GM12878 (cell line): ENCODE data around the gene PALLD. TPM values are rescaled to one million over a fixed set of nuclear protein-coding genes. Genes with fewer than 3 reads are reported as not detected.

ENCODE experiments used
- ATAC-seq: fragments of 200-7000 bp; cut with Tn5 transposase; 3 replicates; pipeline ENCODE4 v1.9.1; 2020; ENCODE audit warnings: mild to moderate bottlenecking, moderate library complexity
- BruUV-seq: library from RNA; stranded (reverse); fragments of 400-500 nt; replicated peaks from 2 replicates; lab custom pipeline; 2021; lab: Mats Ljungman, UMichigan
- CTCF ChIA-PET: fragments of 300-600 bp; sonication (Branson Sonifier 250); formaldehyde crosslinking; extraction: SDS; loops from one replicate; lab custom pipeline; 2021; ENCODE audit warnings: inconsistent platforms; lab: Yijun Ruan, JAX
- POLR2A ChIA-PET: fragments of 350-600 bp; formaldehyde crosslinking; extraction: SDS; loops from one replicate; lab custom pipeline; 2021; ENCODE audit warnings: inconsistent platforms; lab: Charles Lee
- RAD21 ChIA-PET: fragments of 300-600 bp; sonication (Branson Sonifier 250); formaldehyde crosslinking; loops from one replicate; lab custom pipeline; 2023; ENCODE audit warnings: antibody characterized with exemption; ENCODE audit not compliant: unreplicated experiment; lab: Charles Lee
- SMC1A ChIA-PET: fragments of 300-600 bp; sonication (Branson Sonifier 250); formaldehyde crosslinking; loops from one replicate; lab custom pipeline; 2023; ENCODE audit not compliant: unreplicated experiment, uncharacterized antibody; lab: Charles Lee
- DNase-seq: peaks from one replicate; pipeline ENCODE4 v3.0.0-alpha.2; 2011; ENCODE audit warnings: low read depth, low spot score
- FAIRE-seq: peaks from 3 replicates; lab custom pipeline; 2011; peaks lifted over from hg19 to GRCh38; lab: Jason Lieb, UNC
- H2AFZ ChIP-seq: 2 replicates; pipeline ENCODE4 v1.6.0; 2011; ENCODE audit warnings: low read depth, low read length, control low read depth; ENCODE audit not compliant: control insufficient read depth
- H3K27ac ChIP-seq: 2 replicates; pipeline ENCODE4 v1.5.1; 2011; ENCODE audit warnings: control low read depth; ENCODE audit not compliant: control insufficient read depth, insufficient read depth
- H3K27me3 ChIP-seq, 2 experiments: replicated peaks in 1 of 2; 2 replicates each; pipeline versions ENCODE4 v1.6.0 to v1.6.1; 2011; ENCODE audit warnings: low read length in 1 of 2; ENCODE audit not compliant: control insufficient read depth in 2 of 2, insufficient read depth in 2 of 2
- H3K36me3 ChIP-seq, 2 experiments: 2 replicates each; pipeline ENCODE4 v1.5.1; 2011; ENCODE audit warnings: low read length in 1 of 2; ENCODE audit not compliant: control insufficient read depth in 2 of 2, insufficient read depth in 2 of 2
- H3K4me1 ChIP-seq: 2 replicates; pipeline ENCODE4 v1.6.1; 2011; ENCODE audit warnings: mild to moderate bottlenecking, low read length, moderate library complexity, mixed read lengths; ENCODE audit not compliant: control insufficient read depth, insufficient read depth
- H3K4me2 ChIP-seq: 2 replicates; pipeline ENCODE4 v1.6.0; 2011; ENCODE audit warnings: control low read depth; ENCODE audit not compliant: control insufficient read depth, insufficient read depth
- H3K4me3 ChIP-seq: fragments of 200-600 bp; sonication (generic); 2 replicates; pipeline ENCODE4 v1.5.1; 2016
- H3K79me2 ChIP-seq: 2 replicates; pipeline ENCODE4 v1.6.0; 2011; ENCODE audit warnings: low read length; ENCODE audit not compliant: control insufficient read depth, insufficient read depth
- H3K9ac ChIP-seq: 2 replicates; pipeline ENCODE4 v1.8.0; 2011; ENCODE audit warnings: low read length, control low read depth, mixed read lengths; ENCODE audit not compliant: control insufficient read depth, insufficient read depth
- H3K9me3 ChIP-seq: replicated peaks from 3 replicates; pipeline ENCODE4 v1.5.1; 2011; ENCODE audit warnings: mild to moderate bottlenecking, low read length; ENCODE audit not compliant: control insufficient read depth, insufficient read depth
- H4K20me1 ChIP-seq: 2 replicates; pipeline ENCODE4 v1.6.0; 2011; ENCODE audit not compliant: control insufficient read depth, insufficient read depth
- ATF7 ChIP-seq: fragments of 450-650 bp; IDR thresholded peaks from 2 replicates; pipeline ENCODE4 v1.6.1; 2016; ENCODE audit warnings: low read depth, mild to moderate bottlenecking
- ETV6 ChIP-seq, 2 experiments: fragments of 450-650 bp in 1 of 2; IDR thresholded peaks in 1 of 2; conservative IDR thresholded peaks in 1 of 2; 2 replicates each; pipeline ENCODE4 v1.6.1; 2014; ENCODE audit warnings: antibody characterized with exemption in 1 of 2, borderline replicate concordance in 1 of 2, low read depth in 1 of 2, mild to moderate bottlenecking in 1 of 2, moderate library complexity in 1 of 2
- GABPA ChIP-seq: IDR thresholded peaks from 2 replicates; pipeline ENCODE4 v1.6.1; 2014; ENCODE audit warnings: antibody characterized with exemption, low read depth, mild to moderate bottlenecking, inconsistent platforms
- PKNOX1 ChIP-seq: fragments of 450-650 bp; IDR thresholded peaks from 2 replicates; pipeline ENCODE4 v1.6.1; 2016; ENCODE audit warnings: mild to moderate bottlenecking
- RBBP5 ChIP-seq: fragments of 200-600 bp; sonication (generic); conservative IDR thresholded peaks from 2 replicates; pipeline ENCODE4 v1.6.1; 2016
- REST ChIP-seq: IDR thresholded peaks from 2 replicates; pipeline ENCODE4 v1.6.1; 2012; ENCODE audit warnings: mild to moderate bottlenecking, low read depth, low read length
- SREBF1 ChIP-seq: IDR thresholded peaks from 2 replicates; pipeline ENCODE4 v1.6.1; 2012; ENCODE audit warnings: mild to moderate bottlenecking, low read length
- TCF3 ChIP-seq: IDR thresholded peaks from 2 replicates; pipeline ENCODE4 v1.6.1; 2012; ENCODE audit warnings: low read depth, mild to moderate bottlenecking, low read length, borderline replicate concordance; ENCODE audit not compliant: insufficient read depth
- YY1 ChIP-seq: IDR thresholded peaks from 2 replicates; pipeline ENCODE4 v1.6.1; 2011; ENCODE audit warnings: low read depth, mild to moderate bottlenecking, low read length
- WGBS: methylation state at CpG from one replicate; pipeline ENCODE4 v1.1.6; 2016; ENCODE audit warnings: low lambda C conversion rate; ENCODE audit not compliant: insufficient replicate concordance, insufficient coverage; ENCODE audit errors: missing lambda C conversion rate; 5-methylcytosine and 5-hydroxymethylcytosine counted together
- in situ Hi-C: fragments of 300-500 bp; cut with MboI; formaldehyde crosslinking; loops from 9 replicates; pipeline ENCODE4 v1.14.3; 2018; ENCODE audit warnings: mixed read lengths
- intact Hi-C: fragments of 100-400 bp; cut with micrococcal nuclease; formaldehyde crosslinking; loops from one replicate; pipeline ENCODE4 v1.14.2; 2022; ENCODE audit not compliant: unreplicated experiment
- polyA plus RNA-seq, 11 experiments: library from polyadenylated mRNA; depleted of rRNA in 4 of 11; unstranded in 6 of 11; stranded (reverse) in 5 of 11; fragments of >200 nt; fragmentation: Nextera tagmentation in 4 of 11; fragmentation: Illumina TruSeq in 1 of 11; extraction: Ambion mirVana in 4 of 11; extraction: Trizol in 1 of 11; gene quantifications; 1 replicate in 1 of 11; 2 replicates in 10 of 11; pipeline versions ENCODE4 v1.2.1 to v1.2.3, GENCODE V29; 2011 to 2016; ENCODE audit warnings: inconsistent platforms in 2 of 11, missing spikeins in 2 of 11, low read depth in 1 of 11
- total RNA-seq, 4 experiments: library from RNA; depleted of rRNA in 3 of 4; stranded (reverse); fragments of >200 nt in 3 of 4; fragmentation: Illumina TruSeq in 1 of 4; extraction: Trizol in 1 of 4; gene quantifications; 2 replicates each; pipeline versions ENCODE4 v1.2.1 to v1.2.3, GENCODE V29; 2013 to 2021

Gene PALLD
- total and polyA plus RNA-seq, 10 of the 15 experiments (the other 5 are each of a cell fraction or from before 2014, with no cell fraction given) = 1.0 to 7.7 (median 1.7) TPM

GRCh38 chr4:168480931-168481611, 15.8 kb upstream of the PALLD start:
- peak overlapping the region; percentile 86; the same call in 1 of the 2 replicates for H3K4me3 ChIP-seq

GRCh38 chr4:168483811-168484210, 13.0 kb upstream of the PALLD start:
- ATAC-seq = no peak
- ChIA-PET RAD21 (no interaction called here), SMC1A (no interaction called here), POLR2A (no interaction called here), CTCF (interaction anchor here (0.6 kb wide), 1 partner anchor 29 kb away, joined by 3 read pairs; no protein-coding TSS in a partner anchor)
- WGBS = 61% methylated on average over 4 of the region's 7 CpGs
- Histone ChIP-seq H3K36me3 (no peaks in the 10 kb centered on the region), H3K27ac (no peak overlapping the region), H2AFZ (no peak overlapping the region), H4K20me1 (no peaks in the 10 kb centered on the region), H3K27me3 (no peaks in the 10 kb centered on the region; a peak in 1 of 4 replicates), H3K4me2 (no peak overlapping the region), H3K9me3 (no peaks in the 10 kb centered on the region), H3K4me1 (peaks cover 6% of the 10 kb centered on the region; the same call in 1 of the 2 replicates), H3K79me2 (no peaks in the 10 kb centered on the region), H3K9ac (no peak overlapping the region), H3K4me3 (no peak overlapping the region)
- no peak for DNase-seq
- in situ Hi-C loops (no loop called here), intact Hi-C loops (loop anchor here (5.0 kb wide), 1 partner anchor 167 kb away; the partner anchor contains the start of gene DDX60)
- no TSS peak for BruUV-seq
- FAIRE-seq = no peak
- TF ChIP-seq YY1 (no peak), REST (no peak), GABPA (no peak), SREBF1 (no peak), PKNOX1 (no peak), RBBP5 (no peak)

More at GRCh38 chr4:168480931-168481611, 15.8 kb upstream of the PALLD start:
- in situ Hi-C loops = no loop called here
- ChIA-PET RAD21 (no interaction called here), POLR2A (no interaction called here)
- intact Hi-C loops = loop anchor here (5.0 kb wide), 1 partner anchor 164 kb away; the partner anchor contains the start of gene DDX60
- H3K4me2 ChIP-seq = peak overlapping the region; percentile 94
- peak; percentile 60 for ATAC-seq
- TF ChIP-seq ATF7 (peak; percentile 52; the same call in 1 of the 2 replicates), TCF3 (no peak), ETV6 (conservative IDR thresholded peaks at IDR 0.05 in 1 of 2, IDR thresholded peaks at IDR 0.05 in 1 of 2; ENCODE audit: borderline replicate concordance in 1 of 2, low read depth in 1 of 2) (peak in 1 of 2 experiments; percentile 89; a peak in 2 of 4 replicates)
- TF ChIP-seq, all 136 proteins: peak for 2
- Histone ChIP-seq H4K20me1 (no peaks in the 10 kb centered on the region), H3K79me2 (no peaks in the 10 kb centered on the region), H3K27ac (no peak overlapping the region), H3K9ac (no peak overlapping the region; the same call in 1 of the 2 replicates), H3K9me3 (no peaks in the 10 kb centered on the region), H3K36me3 (no peaks in the 10 kb centered on the region), H3K4me1 (peaks cover 6% of the 10 kb centered on the region; the same call in 1 of the 2 replicates), H2AFZ (peak overlapping the region; percentile 52), H3K27me3 (no peaks in the 10 kb centered on the region; a peak in 2 of 4 replicates)
- ChIA-PET CTCF (interaction anchor here (1.2 kb wide), 1 partner anchor 162 kb away, joined by 3 read pairs; the partner anchor contains the start of gene DDX60), SMC1A (interaction anchor here (0.7 to 1.8 kb wide), 3 partner anchors 9 to 15 kb away, joined by 3 to 5 read pairs (median 3); no protein-coding TSS in a partner anchor)
- DNase-seq = peak; percentile 16
- FAIRE-seq = peak; percentile 74
- BruUV-seq = no TSS peak
- 1% methylated on average over 7 of the region's 7 CpGs for WGBS
